Vagina (tissue), 2 donors: ENCODE results near the gene EP400.

Experiments
- POLR2A ChIP-seq, 2 donors: fragments of 450-650 bp; IDR thresholded peaks; one replicate each; pipeline ENCODE4 v1.6.1; 2017; ENCODE audit warnings: antibody characterized with exemption in 2 of 2, mild to moderate bottlenecking in 2 of 2, moderate library complexity in 2 of 2
- POLR2AphosphoS5 ChIP-seq, 2 donors: sonication (generic); formaldehyde crosslinking; IDR thresholded peaks; one replicate each; pipeline ENCODE4 v1.9.0; 2017; ENCODE audit warnings: antibody characterized with exemption in 2 of 2, mild to moderate bottlenecking in 2 of 2, low read depth in 1 of 2; ENCODE audit not compliant: insufficient read depth in 1 of 2
- TF ChIP-seq, protein P1 (sequence below), 3 experiments: fragments of 450-650 bp in 2 of 3; fragments of 200-600 bp in 1 of 3; sonication (generic) in 1 of 3; IDR thresholded peaks; one replicate each; pipeline ENCODE4 v1.5.1; 2017 to 2019; ENCODE audit warnings: antibody characterized with exemption in 3 of 3, mild to moderate bottlenecking in 2 of 3, moderate library complexity in 2 of 3

DNA sequence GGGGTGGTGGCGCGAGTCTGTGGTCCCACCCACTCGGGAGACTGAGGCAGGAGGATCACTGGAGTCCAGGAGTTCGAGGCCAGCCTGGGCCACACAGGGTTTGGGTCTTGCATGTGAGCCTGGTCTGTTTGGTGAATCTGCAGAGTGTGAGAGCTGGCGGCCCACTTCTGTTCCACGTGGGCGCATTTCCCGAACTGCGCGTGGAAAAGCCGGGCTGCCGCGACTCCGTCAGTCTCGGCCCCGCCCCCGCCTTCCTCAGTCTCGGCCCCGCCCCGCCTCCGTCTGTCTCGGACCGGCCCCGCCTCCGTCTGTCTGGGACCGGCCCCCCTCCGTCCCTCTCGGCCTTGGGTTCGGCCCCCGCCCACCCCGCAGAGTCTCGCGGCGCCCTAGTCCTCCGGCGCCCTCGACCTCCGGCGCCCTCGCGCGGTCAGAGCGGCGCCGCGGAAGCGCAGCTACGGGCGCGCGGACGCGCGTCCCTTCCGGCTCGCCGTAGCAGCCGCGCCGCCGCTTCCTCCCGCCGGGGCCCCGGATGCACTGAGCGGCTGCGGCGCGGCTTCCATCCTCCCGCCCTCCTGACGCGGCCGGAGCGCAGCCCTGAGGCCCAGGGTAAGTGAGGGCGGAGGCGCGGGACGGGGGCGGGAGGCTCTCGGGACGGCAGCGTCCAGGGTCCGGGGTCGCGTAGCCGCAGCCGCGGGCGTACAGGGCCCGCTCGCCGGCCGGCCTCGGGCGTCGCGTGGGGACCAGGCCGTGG is at the start of gene EP400:
- TF ChIP-seq, protein P1, sequence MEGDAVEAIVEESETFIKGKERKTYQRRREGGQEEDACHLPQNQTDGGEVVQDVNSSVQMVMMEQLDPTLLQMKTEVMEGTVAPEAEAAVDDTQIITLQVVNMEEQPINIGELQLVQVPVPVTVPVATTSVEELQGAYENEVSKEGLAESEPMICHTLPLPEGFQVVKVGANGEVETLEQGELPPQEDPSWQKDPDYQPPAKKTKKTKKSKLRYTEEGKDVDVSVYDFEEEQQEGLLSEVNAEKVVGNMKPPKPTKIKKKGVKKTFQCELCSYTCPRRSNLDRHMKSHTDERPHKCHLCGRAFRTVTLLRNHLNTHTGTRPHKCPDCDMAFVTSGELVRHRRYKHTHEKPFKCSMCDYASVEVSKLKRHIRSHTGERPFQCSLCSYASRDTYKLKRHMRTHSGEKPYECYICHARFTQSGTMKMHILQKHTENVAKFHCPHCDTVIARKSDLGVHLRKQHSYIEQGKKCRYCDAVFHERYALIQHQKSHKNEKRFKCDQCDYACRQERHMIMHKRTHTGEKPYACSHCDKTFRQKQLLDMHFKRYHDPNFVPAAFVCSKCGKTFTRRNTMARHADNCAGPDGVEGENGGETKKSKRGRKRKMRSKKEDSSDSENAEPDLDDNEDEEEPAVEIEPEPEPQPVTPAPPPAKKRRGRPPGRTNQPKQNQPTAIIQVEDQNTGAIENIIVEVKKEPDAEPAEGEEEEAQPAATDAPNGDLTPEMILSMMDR (IDR thresholded peaks at IDR 0.05): peak in 2 of 3 experiments; percentile 27 to 63
- TF ChIP-seq POLR2AphosphoS5 (IDR thresholded peaks at IDR 0.05; ENCODE audit: insufficient read depth in 1 of 2, low read depth in 1 of 2) (peak in 1 of 2 donors; percentile 46), POLR2A (IDR thresholded peaks at IDR 0.05) (peak in 1 of 2 donors; percentile 27)
